ENCODE results near the gene PSTK. TPM values are rescaled to one million over a fixed set of nuclear protein-coding genes. Genes with fewer than 3 reads are reported as not detected.

Gene PSTK
- polyA plus RNA-seq, 1 donor (not counting 4 experiments of a cell fraction or from before 2014, with no cell fraction given), result 5.6 TPM

DNA sequence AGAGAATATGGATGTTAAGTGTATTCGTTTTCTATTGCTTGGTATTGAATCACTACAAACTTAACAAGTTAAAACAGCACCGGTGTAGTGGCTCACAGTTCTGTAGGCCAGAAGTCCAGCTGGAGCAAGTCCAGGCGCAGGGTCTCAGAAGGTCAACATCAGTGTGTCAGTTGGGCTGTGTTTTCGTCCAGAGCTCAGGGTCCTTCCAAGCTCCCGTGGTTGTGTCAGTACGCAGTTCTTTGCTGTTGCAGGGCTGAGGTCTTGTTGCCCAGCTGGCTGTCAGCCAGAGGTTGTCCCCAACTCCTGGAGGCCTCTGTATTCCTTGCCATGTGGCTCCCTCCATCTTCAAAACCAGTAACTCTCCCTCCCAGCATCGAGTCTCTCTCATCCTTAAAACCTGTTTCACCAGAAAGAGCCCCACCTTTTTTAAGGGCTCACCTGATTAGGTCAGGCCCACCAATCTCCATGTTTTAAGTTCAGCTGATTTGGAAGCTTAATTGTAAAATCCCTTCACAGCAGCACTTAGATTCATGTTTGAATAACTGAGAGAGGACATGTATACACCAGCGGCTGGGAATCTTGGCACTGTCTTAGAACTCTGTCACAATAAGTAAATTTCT is 55.4 kb downstream of the PSTK start:
- H2AFZ ChIP-seq (ENCODE audit: control insufficient read depth, low read length), result no peak overlapping the region
- FAIRE-seq (no peak), DNase-seq (ENCODE audit: low read depth, low spot score) (no peak)
- no peaks in the 10 kb centered on the region for H4K20me1 ChIP-seq (ENCODE audit: control insufficient read depth, extremely low read depth, insufficient read depth, low read length)
- H3K27me3 ChIP-seq (ENCODE audit: control insufficient read depth, extremely low read depth, insufficient read depth, low read length), result no peaks in the 10 kb centered on the region
- H3K9me1 ChIP-seq (ENCODE audit: control insufficient read depth, extremely low read depth, insufficient read depth, low read length), result no peaks in the 10 kb centered on the region
- H3K36me3 ChIP-seq (ENCODE audit: control insufficient read depth in 2 of 2, extremely low read depth in 1 of 2, insufficient read depth in 2 of 2, low read length in 2 of 2), result no peaks in the 10 kb centered on the region
- H3K79me2 ChIP-seq (ENCODE audit: control insufficient read depth, insufficient read depth, low read length), result no peaks in the 10 kb centered on the region
- H3K27ac ChIP-seq (ENCODE audit: control insufficient read depth, insufficient read depth, low read length), result no peak overlapping the region
- H3K4me2 ChIP-seq (ENCODE audit: control insufficient read depth, extremely low read depth, insufficient read depth, low read depth, low read length), result no peak overlapping the region
- no peak overlapping the region for H3K9ac ChIP-seq (ENCODE audit: control insufficient read depth, extremely low read depth, insufficient read depth, low read length)
- no peak for TF ChIP-seq EZH2 (IDR thresholded peaks at IDR 0.05; ENCODE audit: low read length)
- TF ChIP-seq, protein P1, sequence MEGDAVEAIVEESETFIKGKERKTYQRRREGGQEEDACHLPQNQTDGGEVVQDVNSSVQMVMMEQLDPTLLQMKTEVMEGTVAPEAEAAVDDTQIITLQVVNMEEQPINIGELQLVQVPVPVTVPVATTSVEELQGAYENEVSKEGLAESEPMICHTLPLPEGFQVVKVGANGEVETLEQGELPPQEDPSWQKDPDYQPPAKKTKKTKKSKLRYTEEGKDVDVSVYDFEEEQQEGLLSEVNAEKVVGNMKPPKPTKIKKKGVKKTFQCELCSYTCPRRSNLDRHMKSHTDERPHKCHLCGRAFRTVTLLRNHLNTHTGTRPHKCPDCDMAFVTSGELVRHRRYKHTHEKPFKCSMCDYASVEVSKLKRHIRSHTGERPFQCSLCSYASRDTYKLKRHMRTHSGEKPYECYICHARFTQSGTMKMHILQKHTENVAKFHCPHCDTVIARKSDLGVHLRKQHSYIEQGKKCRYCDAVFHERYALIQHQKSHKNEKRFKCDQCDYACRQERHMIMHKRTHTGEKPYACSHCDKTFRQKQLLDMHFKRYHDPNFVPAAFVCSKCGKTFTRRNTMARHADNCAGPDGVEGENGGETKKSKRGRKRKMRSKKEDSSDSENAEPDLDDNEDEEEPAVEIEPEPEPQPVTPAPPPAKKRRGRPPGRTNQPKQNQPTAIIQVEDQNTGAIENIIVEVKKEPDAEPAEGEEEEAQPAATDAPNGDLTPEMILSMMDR (optimal IDR thresholded peaks at IDR 0.05 in 1 of 3, IDR thresholded peaks at IDR 0.05 in 1 of 3, conservative IDR thresholded peaks at IDR 0.05 in 1 of 3; ENCODE audit: extremely low read depth in 1 of 3, insufficient read depth in 2 of 3, low read length in 3 of 3), result no peak
- H3K4me1 ChIP-seq (ENCODE audit: control insufficient read depth, extremely low read depth, insufficient read depth, low read length), result no peaks in the 10 kb centered on the region
- no peak overlapping the region for H3K4me3 ChIP-seq (ENCODE audit: control insufficient read depth in 2 of 3, extremely low read depth in 1 of 3, insufficient read depth in 2 of 3, low read depth in 1 of 3, low read length in 3 of 3)
- no peaks in the 10 kb centered on the region for H3K9me3 ChIP-seq (ENCODE audit: control insufficient read depth, low read depth, low read length)
- dilution Hi-C loops (cut with MboI; ENCODE audit: extremely low pct_ligation_motif_present, low sequenced_read_pairs), result no loop called here

DNA sequence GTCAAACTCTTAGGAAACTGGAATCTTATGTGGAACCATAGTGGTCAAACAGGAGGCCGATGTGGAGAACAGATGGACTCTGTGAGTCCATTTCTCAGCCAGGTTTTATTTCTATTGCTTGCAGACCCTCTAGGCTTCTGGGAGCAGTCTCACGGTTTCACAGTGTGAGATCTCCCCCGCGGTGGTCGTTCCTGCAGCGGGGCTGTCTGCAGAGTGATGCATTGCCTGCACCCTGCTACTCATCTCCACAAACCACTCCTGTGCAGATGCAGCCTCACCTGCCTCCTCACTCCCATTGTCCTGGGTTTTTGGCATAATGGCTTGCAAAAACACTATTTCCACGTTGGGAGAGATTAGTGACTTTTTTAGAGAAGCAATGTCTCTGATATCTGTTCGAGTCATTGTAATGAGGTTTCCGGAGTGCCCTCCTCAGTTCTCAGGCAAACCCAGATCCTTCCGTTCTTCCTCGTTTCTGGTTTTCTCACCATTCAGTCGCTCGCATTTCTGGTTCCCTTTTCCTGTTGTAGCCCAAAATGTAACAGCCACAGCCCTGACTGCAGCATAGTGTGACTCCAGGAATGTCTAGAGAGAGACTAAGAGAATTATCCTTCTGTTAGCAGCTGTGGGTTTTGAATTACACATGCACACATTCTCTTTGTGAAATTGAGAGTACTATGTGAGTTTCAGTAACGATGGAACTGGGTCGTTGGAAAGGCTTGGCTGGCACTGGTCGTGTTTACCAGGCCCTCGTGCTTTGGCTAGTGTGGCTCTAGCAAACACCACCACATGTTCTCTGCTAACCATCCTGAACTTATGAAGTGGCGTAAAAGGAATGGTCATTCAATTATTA is 58.8 kb downstream of the PSTK start:
- Histone ChIP-seq H3K27me3 (ENCODE audit: control insufficient read depth, extremely low read depth, insufficient read depth, low read length) (no peaks in the 10 kb centered on the region), H3K9ac (ENCODE audit: control insufficient read depth, extremely low read depth, insufficient read depth, low read length) (no peak overlapping the region), H3K36me3 (ENCODE audit: control insufficient read depth in 2 of 2, extremely low read depth in 1 of 2, insufficient read depth in 2 of 2, low read length in 2 of 2) (no peaks in the 10 kb centered on the region), H2AFZ (ENCODE audit: control insufficient read depth, low read length) (no peak overlapping the region), H3K4me3 (ENCODE audit: control insufficient read depth in 2 of 3, extremely low read depth in 1 of 3, insufficient read depth in 2 of 3, low read depth in 1 of 3, low read length in 3 of 3) (no peak overlapping the region), H4K20me1 (ENCODE audit: control insufficient read depth, extremely low read depth, insufficient read depth, low read length) (no peaks in the 10 kb centered on the region), H3K79me2 (ENCODE audit: control insufficient read depth, insufficient read depth, low read length) (no peaks in the 10 kb centered on the region), H3K4me2 (ENCODE audit: control insufficient read depth, extremely low read depth, insufficient read depth, low read depth, low read length) (no peak overlapping the region), H3K27ac (ENCODE audit: control insufficient read depth, insufficient read depth, low read length) (no peak overlapping the region), H3K9me1 (ENCODE audit: control insufficient read depth, extremely low read depth, insufficient read depth, low read length) (no peaks in the 10 kb centered on the region), H3K4me1 (ENCODE audit: control insufficient read depth, extremely low read depth, insufficient read depth, low read length) (no peaks in the 10 kb centered on the region), H3K9me3 (ENCODE audit: control insufficient read depth, low read depth, low read length) (no peaks in the 10 kb centered on the region)
- TF ChIP-seq EZH2 (IDR thresholded peaks at IDR 0.05; ENCODE audit: low read length), result no peak
- TF ChIP-seq, protein P1 (optimal IDR thresholded peaks at IDR 0.05 in 1 of 3, IDR thresholded peaks at IDR 0.05 in 1 of 3, conservative IDR thresholded peaks at IDR 0.05 in 1 of 3; ENCODE audit: extremely low read depth in 1 of 3, insufficient read depth in 2 of 3, low read length in 3 of 3), result no peak
- dilution Hi-C loops (cut with MboI; ENCODE audit: extremely low pct_ligation_motif_present, low sequenced_read_pairs), result no loop called here
- DNase-seq (ENCODE audit: low read depth, low spot score) (no peak), FAIRE-seq (no peak)

Data from keratinocyte (primary cell).